GM12892 (cell line): ENCODE results near the gene ZBTB37.

Source experiments
- POLR2A ChIP-seq: IDR thresholded peaks from 2 replicates; pipeline ENCODE4 v1.6.1; 2011; ENCODE audit warnings: low read depth, low read length, control low read depth
- POLR2AphosphoS5 ChIP-seq: IDR thresholded peaks from 2 replicates; pipeline ENCODE4 v1.6.1; 2011; ENCODE audit warnings: low read depth, low read length, control low read depth
- TAF1 ChIP-seq: IDR thresholded peaks from 2 replicates; pipeline ENCODE4 v1.6.1; 2011; ENCODE audit warnings: low read depth, mild to moderate bottlenecking, control low read depth, low read length, borderline replicate concordance

DNA sequence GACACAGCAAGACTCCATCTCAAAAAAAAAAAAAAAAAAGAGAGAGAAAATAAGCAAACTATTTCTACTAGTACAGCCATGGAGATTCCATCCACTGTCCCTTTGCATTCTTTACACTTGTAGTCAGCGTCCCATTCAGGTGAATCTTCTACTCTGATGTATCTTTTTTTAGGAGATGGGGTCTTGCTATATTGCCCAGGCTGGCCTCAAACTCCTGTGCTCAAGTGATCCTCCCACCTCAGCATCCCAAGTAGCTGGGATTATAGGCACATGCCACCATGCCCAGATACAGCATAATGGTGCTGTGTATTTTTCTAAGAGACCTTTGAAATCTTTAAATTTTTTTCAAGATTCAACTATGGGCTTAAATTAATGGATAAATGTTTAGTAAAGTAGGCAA, 35.4 kb upstream of the ZBTB37 start:
- TF ChIP-seq POLR2A (no peak), POLR2AphosphoS5 (no peak), TAF1 (no peak)
